GM23338 (cell line): ENCODE results near the gene PTPRE. TPM values are rescaled to one million over a fixed set of nuclear protein-coding genes. Genes with fewer than 3 reads are reported as not detected.

ENCODE experiments used
- CTCF ChIP-seq, 2 experiments: fragments of 200-600 bp in 1 of 2; sonication (generic) in 1 of 2; conservative IDR thresholded peaks; 2 replicates each; pipeline versions ENCODE4 v1.5.1 to v1.6.1; 2016 to 2017; ENCODE audit warnings: antibody characterized with exemption in 2 of 2, low read depth in 2 of 2, mild to moderate bottlenecking in 2 of 2, moderate library complexity in 1 of 2
- ETS1 ChIP-seq: IDR thresholded peaks from 2 replicates; pipeline ENCODE4 v1.6.1; 2016; ENCODE audit warnings: antibody characterized with exemption
- EZH2 ChIP-seq: fragments of 200-600 bp; sonication (generic); IDR thresholded peaks from one replicate; pipeline ENCODE4 v1.8.0; 2017; ENCODE audit warnings: antibody characterized with exemption, mild to moderate bottlenecking, low read depth; ENCODE audit not compliant: unreplicated experiment
- EZH2phosphoT487 ChIP-seq: fragments of 200-600 bp; sonication (generic); IDR thresholded peaks from one replicate; pipeline ENCODE4 v1.8.1; 2018; ENCODE audit warnings: antibody characterized with exemption; ENCODE audit not compliant: unreplicated experiment
- NANOG ChIP-seq: IDR thresholded peaks from 2 replicates; pipeline ENCODE4 v1.6.1; 2016; ENCODE audit warnings: antibody characterized with exemption, borderline replicate concordance
- POLR2AphosphoS5 ChIP-seq: IDR thresholded peaks from 2 replicates; pipeline ENCODE4 v1.6.1; 2016; ENCODE audit warnings: antibody characterized with exemption, low read depth
- STAT1 ChIP-seq: IDR thresholded peaks from one replicate; pipeline ENCODE4 v1.6.1; 2016; ENCODE audit warnings: antibody characterized with exemption; ENCODE audit not compliant: unreplicated experiment
- ZNF114 ChIP-seq: fragments of 250-450 bp; sonication (Bioruptor Pico); IDR thresholded peaks from 2 replicates; pipeline ENCODE4 v1.5.0; 2020; ENCODE audit warnings: mild to moderate bottlenecking, moderate library complexity
- ZNF331 ChIP-seq: fragments of 250-450 bp; sonication (Bioruptor Pico); IDR thresholded peaks from 2 replicates; pipeline ENCODE4 v1.5.0; 2020; ENCODE audit warnings: low read depth, mild to moderate bottlenecking, moderate library complexity
- ZNF462 ChIP-seq: fragments of 250-450 bp; sonication (Bioruptor Pico); IDR thresholded peaks from 2 replicates; pipeline ENCODE4 v1.5.0; 2020; ENCODE audit warnings: mild to moderate bottlenecking, moderate library complexity
- polyA plus RNA-seq: library from polyadenylated mRNA; unstranded; fragments of >200 nt; fragmentation: Nextera tagmentation; extraction: Ambion mirVana; gene quantifications from 2 replicates; pipeline ENCODE4 v1.2.1, GENCODE V29; 2016
- total RNA-seq: library from RNA; depleted of rRNA; stranded (reverse); fragments of >200 nt; shearing (Covaris generic); gene quantifications from 2 replicates; pipeline ENCODE4 v1.2.3, GENCODE V29; 2014

PTPRE gene
- total and polyA plus RNA-seq, 2 experiments from 2014 or later, result 0.34 to 0.42 TPM

DNA sequence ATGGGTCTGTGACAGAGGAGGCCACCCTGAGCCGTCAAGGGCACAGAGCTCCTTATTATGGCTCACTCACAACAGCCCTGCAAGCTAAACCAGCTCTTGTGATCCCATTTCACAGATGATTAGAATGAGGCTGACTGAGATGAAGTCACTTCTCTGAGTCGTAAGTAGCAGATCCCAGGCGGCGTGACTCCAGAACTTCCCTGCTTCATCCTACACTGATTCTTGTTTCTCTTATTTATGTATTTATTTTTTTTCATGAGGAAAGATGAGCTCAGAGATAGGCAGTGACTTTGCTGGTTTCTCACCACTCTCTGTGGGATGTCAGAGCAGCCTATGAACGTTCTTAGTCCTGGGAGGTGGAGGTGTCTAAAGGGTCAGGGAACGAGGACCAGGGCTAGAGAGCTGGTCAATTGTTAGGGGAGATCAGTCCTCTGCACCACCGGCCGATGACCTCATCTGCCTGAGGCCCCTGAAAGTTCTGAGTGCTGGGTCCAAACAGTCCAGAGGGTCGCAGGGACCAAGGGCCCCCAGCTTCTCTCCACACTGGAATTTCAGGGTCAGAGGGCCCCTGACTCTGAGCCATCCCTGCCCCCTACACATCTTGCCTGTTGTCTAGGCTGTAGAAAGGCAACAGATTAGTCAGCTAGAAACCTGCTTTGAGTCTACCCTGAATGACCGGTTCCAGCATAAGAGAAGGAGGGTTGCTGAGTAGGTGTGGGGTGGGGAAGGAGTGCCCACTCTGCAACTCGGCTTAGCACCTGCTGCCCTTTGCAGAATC, 32.0 kb upstream of the PTPRE start (continued):
- TF ChIP-seq ZNF462, result no peak
- no peak for TF ChIP-seq EZH2
- no peak for TF ChIP-seq EZH2phosphoT487
- no peak for TF ChIP-seq ETS1
- no peak for TF ChIP-seq CTCF (conservative IDR thresholded peaks at IDR 0.05; ENCODE audit: low read depth in 2 of 2)
- no peak for TF ChIP-seq ZNF114 (CRISPR knock-in tag)
- no peak for TF ChIP-seq STAT1
- TF ChIP-seq POLR2AphosphoS5, result no peak
- no peak for TF ChIP-seq ZNF331 (CRISPR knock-in tag)
- no peak for TF ChIP-seq NANOG
